ENCODE measurements around the gene ERI3.

The ERI3 gene

DNA sequence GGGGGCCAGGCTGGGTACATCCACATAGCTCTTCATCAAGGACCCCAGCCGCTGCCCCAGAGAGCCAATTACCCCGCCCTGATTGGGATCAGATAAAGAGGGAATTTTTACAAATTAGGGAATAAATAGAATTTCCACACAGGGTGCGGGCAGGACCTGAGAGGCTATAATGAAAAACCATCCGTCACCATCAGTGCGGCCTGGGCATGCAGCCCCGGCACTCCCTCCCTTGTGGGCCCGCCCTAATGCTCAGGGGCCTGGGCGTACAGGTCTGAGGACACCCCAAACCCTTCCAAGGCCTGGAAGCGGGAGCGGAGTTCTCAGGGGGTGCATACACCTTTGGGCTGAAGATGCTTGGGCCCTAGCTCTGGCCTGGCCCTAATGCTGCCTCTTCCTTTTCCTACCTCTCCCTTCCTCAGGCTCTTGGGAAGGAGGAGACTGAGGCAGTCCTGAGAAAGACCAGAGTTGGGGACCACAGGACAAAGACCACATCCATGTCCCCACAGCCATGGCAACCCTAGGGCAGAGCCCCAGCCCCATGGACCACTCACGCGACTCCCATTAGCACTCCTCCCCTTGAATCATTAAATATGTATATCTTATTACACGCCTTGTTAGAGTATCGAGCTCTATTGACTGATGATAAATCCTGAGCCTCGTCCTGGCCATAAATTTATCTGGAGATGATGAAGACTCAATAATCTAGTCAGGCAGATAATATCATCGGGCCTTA, 125.5 kb downstream of the ERI3 start:
- DNase-seq = peak; percentile 5
- Mint-ChIP-seq H3K27ac (no peak overlapping the region), H3K9me3 (no peaks in the 10 kb centered on the region), H3K27me3 (no peaks in the 10 kb centered on the region), H3K4me3 (no peak overlapping the region), H3K36me3 (no peaks in the 10 kb centered on the region), H3K4me1 (peaks cover 2% of the 10 kb centered on the region)
- CTCF ChIA-PET = interaction anchor here (0.9 kb wide), 1 partner anchor 8 kb away, joined by 3 read pairs; no protein-coding TSS in a partner anchor

DNA sequence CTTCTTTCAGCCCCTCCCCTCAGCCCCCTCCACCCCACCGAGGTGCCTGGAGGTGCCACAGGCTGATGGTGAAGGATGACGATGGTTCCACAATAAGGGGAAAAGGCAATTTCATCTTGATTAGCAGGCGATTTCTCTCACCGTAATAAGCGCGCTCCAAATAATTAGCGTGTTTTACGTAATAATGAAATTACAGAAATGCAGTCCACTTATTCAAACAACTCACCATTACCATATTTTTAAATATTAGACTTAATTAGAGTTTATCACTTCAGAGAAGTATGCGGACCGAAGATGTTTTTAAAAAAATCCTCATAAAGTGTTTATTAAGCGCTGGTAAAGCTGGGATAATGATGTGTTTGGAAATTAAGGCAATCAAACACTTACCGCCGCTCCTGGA, 126.8 kb downstream of the ERI3 start:
- no peak for DNase-seq
- CTCF ChIA-PET = interaction anchor here (1.7 kb wide), 1 partner anchor 12 kb away, joined by 6 read pairs; no protein-coding TSS in a partner anchor
- H3K27me3 Mint-ChIP-seq = no peaks in the 10 kb centered on the region
- H3K9me3 Mint-ChIP-seq = no peaks in the 10 kb centered on the region
- peaks cover 2% of the 10 kb centered on the region for H3K4me1 Mint-ChIP-seq
- H3K4me3 Mint-ChIP-seq = no peak overlapping the region
- no peaks in the 10 kb centered on the region for H3K36me3 Mint-ChIP-seq
- no peak overlapping the region for H3K27ac Mint-ChIP-seq

DNA sequence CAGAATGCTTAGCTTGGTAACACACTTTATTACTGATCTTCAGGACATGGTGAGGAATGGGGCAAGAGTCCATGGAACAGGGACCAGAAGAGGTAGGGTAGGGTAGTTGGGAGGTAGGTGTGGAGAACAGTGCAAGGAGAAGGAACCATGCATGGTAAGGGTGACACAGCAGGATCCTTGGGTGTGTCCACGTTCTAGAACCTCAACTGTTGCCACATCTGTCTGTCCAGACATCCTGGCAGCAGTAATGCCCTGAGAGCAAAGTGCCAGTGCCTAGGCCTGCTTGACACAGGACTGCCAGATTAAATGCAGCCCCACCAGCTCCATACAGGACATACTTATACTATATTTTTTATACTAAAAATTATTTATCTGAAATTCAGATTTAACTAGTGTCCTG, 127.8 kb downstream of the ERI3 start:
- H3K27ac Mint-ChIP-seq = no peak overlapping the region
- H3K9me3 Mint-ChIP-seq = no peaks in the 10 kb centered on the region
- no peak overlapping the region for H3K4me3 Mint-ChIP-seq
- DNase-seq = no peak
- no peaks in the 10 kb centered on the region for H3K27me3 Mint-ChIP-seq
- peaks cover 6% of the 10 kb centered on the region for H3K4me1 Mint-ChIP-seq
- CTCF ChIA-PET = interaction anchor here (1.3 to 3.0 kb wide), 3 partner anchors 10 to 11 kb away, joined by 5 to 8 read pairs (median 6); no protein-coding TSS in a partner anchor
- H3K36me3 Mint-ChIP-seq = no peaks in the 10 kb centered on the region

DNA sequence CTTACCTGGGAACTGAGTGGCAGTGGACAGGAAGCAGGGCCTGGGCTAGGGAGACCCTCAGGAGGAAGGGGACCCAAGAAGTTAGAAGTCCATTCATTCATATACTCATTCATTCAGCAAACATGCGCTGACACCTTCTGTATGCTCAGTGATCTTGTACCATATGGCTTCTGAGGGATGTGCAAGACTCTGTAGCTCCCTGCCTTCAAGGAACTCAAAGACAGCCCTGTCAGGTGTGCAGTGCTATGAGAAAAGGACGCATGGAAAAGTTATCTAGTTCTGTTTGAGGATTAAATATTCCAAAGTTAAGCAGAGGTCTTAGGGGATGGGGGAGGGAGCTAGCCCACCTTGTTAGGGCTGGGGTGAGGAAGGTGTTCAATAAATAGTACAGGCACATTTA, 129.3 kb downstream of the ERI3 start:
- Mint-ChIP-seq H3K4me3 (no peak overlapping the region), H3K36me3 (peaks cover 5% of the 10 kb centered on the region), H3K27me3 (no peaks in the 10 kb centered on the region), H3K9me3 (no peaks in the 10 kb centered on the region), H3K4me1 (peaks cover 6% of the 10 kb centered on the region), H3K27ac (no peak overlapping the region)
- no peak for DNase-seq
- CTCF ChIA-PET = interaction anchor here (0.8 to 3.0 kb wide), 3 partner anchors 8 to 13 kb away, joined by 3 to 8 read pairs (median 5); no protein-coding TSS in a partner anchor

DNA sequence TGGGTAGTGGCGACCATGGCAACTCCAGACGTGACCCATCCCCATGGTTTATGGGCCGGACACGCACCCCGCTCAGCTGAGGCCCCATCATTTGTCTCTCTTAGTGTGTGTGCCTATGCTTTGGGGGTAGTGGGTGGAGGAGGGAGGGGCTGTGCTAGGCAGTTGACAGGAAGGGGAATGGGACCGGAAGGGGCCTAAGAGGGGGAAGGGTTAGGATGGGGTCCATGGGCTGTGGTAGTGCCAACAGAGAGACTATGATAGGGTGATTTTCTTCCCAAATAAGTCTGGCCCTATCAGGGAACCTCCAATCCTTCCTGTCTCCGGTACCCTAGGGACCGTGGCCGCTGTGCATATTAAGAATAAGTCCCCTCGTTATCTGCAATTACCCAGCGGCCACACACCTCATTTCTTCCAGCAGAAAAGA, 131.9 kb downstream of the ERI3 start:
- Mint-ChIP-seq H3K4me1 (peaks cover 6% of the 10 kb centered on the region), H3K27me3 (no peaks in the 10 kb centered on the region), H3K4me3 (no peak overlapping the region), H3K27ac (no peak overlapping the region), H3K36me3 (peaks cover 15% of the 10 kb centered on the region), H3K9me3 (no peaks in the 10 kb centered on the region)
- CTCF ChIA-PET = no interaction called here
- no peak for DNase-seq

DNA sequence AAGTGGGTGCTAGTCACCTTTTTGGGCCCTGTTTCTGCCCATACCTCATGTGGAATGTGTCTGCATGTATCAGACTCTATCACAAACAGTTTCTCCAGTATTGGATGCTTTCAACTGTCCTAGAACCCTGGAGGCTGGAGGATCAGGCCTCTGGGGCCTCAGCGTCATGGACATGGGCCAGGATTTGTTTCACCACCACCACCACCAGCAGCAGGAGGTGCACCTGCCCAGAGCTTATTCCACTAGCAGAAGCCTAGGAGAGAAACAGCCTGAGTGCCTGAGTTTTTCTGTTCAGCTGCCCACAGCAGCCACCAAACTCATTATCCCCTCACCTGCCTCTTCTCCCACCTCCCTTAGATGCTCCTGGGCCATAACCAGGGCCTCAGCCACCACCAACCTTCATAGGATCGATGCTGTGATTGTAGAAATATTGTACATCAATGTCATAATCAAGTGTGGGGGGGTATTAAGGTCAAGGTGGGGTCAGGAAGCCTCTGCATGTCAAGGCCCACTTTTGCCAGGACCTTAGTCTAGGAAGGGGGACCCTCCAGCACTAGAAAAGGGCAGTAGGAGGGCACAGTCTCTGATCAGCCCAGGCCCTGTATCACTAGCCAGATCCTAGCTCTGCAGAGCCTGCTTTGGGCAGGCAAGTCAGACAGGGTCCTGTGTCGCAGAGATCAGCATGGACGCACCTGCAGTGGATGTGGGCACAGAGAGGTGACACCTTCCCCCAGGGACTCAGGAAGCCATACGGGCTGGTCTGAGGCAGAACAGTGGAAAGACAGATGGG, 132.5 kb downstream of the ERI3 start:
- H3K9me3 Mint-ChIP-seq = no peaks in the 10 kb centered on the region
- CTCF ChIA-PET = no interaction called here
- peaks cover 6% of the 10 kb centered on the region for H3K4me1 Mint-ChIP-seq
- DNase-seq = no peak
- H3K27me3 Mint-ChIP-seq = no peaks in the 10 kb centered on the region
- peak overlapping the region; percentile 7 for H3K27ac Mint-ChIP-seq
- peaks cover 17% of the 10 kb centered on the region for H3K36me3 Mint-ChIP-seq
- H3K4me3 Mint-ChIP-seq = no peak overlapping the region

DNA sequence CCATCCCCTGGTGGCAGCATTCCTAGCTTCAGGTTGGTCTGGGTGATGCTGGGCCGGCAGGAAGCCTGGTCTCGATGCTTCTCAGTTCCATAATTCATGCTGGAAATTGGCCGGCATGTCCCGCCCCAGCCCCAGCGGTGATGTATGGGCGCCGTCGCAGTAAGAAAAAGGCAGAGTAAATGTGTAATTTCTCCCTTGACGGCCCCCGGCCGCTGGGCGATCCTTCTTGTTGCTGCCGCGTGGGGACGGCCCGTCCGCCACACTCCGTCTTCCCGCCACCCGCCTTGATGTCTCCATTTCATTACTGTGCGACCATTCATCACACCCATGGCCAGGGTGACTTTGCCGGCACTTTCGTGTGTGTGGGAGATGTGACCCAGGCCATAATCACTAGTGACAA, 133.3 kb downstream of the ERI3 start:
- Mint-ChIP-seq H3K36me3 (peaks cover 21% of the 10 kb centered on the region), H3K4me3 (no peak overlapping the region), H3K9me3 (no peaks in the 10 kb centered on the region), H3K27me3 (no peaks in the 10 kb centered on the region), H3K4me1 (peaks cover 4% of the 10 kb centered on the region), H3K27ac (peak overlapping the region; percentile 19)
- DNase-seq = no peak
- CTCF ChIA-PET = no interaction called here

DNA sequence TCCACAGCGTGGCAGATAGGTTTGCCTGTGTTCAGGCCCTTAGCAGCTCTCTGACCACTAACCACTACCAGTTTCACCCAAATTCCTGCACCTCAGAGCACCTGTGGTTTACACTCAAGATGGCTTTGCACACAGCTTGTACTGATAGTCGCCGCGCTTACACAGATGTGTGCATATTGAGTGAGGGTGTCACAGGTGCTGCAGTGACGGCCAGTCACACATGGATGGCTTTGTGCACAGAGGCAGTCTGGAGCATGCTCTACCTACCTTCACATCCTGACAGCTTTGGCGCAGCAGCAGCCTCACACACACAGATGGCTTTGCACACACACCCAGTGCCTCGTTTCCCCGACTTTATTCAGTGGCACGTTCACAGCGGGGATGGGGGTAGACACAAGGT, 134.3 kb downstream of the ERI3 start:
- H3K36me3 Mint-ChIP-seq = peaks cover 28% of the 10 kb centered on the region
- peaks cover 4% of the 10 kb centered on the region for H3K4me1 Mint-ChIP-seq
- no peak overlapping the region for H3K27ac Mint-ChIP-seq
- no peaks in the 10 kb centered on the region for H3K27me3 Mint-ChIP-seq
- no peak for DNase-seq
- H3K9me3 Mint-ChIP-seq = no peaks in the 10 kb centered on the region
- H3K4me3 Mint-ChIP-seq = no peak overlapping the region
- CTCF ChIA-PET = interaction anchor here (0.9 kb wide), 1 partner anchor 97 kb away, joined by 3 read pairs; no protein-coding TSS in a partner anchor

DNA sequence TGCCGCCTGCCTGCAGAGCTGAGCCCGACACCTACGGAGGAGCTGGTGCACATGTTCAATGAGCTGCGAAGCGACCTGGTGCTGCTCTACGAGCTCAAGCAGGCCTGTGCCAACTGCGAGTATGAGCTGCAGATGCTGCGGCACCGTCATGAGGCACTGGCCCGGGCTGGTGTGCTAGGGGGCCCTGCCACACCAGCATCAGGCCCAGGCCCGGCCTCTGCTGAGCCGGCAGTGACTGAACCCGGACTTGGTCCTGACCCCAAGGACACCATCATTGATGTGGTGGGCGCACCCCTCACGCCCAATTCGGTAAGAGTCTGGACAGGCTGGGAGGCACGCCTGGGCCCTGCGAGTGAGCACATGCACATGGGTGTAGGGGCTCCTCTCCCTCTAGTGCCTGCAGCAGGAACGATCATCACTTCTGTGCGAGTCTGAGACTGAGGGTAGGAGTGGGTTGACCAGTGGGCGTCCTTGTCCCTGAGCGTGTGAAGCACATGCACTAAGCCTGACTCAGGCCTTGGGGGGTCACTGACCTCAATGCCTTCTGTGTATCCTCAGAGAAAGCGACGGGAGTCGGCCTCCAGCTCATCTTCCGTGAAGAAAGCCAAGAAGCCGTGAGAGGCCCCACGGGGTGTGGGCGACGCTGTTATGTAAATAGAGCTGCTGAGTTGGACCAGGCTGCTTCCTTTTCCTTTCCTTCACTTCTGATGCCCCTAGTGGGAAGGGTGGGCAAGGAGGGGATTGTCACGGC, 134.9 kb downstream of the ERI3 start:
- no peaks in the 10 kb centered on the region for H3K27me3 Mint-ChIP-seq
- H3K36me3 Mint-ChIP-seq = peaks cover 33% of the 10 kb centered on the region
- CTCF ChIA-PET = interaction anchor here (0.9 to 3.8 kb wide), 4 partner anchors 19 to 374 kb away, joined by 3 to 25 read pairs (median 12); no protein-coding TSS in a partner anchor
- DNase-seq = no peak
- peaks cover 6% of the 10 kb centered on the region for H3K4me1 Mint-ChIP-seq
- H3K9me3 Mint-ChIP-seq = no peaks in the 10 kb centered on the region
- no peak overlapping the region for H3K4me3 Mint-ChIP-seq
- no peak overlapping the region for H3K27ac Mint-ChIP-seq

DNA sequence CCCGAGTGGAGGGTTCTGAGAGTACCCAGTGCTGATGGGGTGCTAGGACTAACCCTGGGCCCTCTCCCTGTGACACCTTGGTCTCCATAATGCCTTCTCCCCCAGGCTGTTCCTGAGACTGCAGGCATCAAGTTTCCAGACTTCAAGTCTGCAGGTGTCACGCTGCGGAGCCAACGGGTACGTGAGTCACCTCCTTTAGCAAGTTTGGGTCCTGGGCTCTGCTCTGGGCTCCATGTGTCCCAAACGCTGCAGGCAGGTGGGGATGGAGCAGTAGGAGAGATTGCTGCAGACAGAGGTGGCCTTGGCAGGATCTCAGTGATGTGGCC, 135.8 kb downstream of the ERI3 start:
- CTCF ChIA-PET = interaction anchor here (0.8 to 3.8 kb wide), 5 partner anchors 19 to 375 kb away, joined by 3 to 25 read pairs (median 18); no protein-coding TSS in a partner anchor
- Mint-ChIP-seq H3K4me3 (no peak overlapping the region), H3K4me1 (peaks cover 15% of the 10 kb centered on the region), H3K27ac (no peak overlapping the region), H3K9me3 (no peaks in the 10 kb centered on the region), H3K36me3 (peaks cover 35% of the 10 kb centered on the region), H3K27me3 (no peaks in the 10 kb centered on the region)
- no peak for DNase-seq

DNA sequence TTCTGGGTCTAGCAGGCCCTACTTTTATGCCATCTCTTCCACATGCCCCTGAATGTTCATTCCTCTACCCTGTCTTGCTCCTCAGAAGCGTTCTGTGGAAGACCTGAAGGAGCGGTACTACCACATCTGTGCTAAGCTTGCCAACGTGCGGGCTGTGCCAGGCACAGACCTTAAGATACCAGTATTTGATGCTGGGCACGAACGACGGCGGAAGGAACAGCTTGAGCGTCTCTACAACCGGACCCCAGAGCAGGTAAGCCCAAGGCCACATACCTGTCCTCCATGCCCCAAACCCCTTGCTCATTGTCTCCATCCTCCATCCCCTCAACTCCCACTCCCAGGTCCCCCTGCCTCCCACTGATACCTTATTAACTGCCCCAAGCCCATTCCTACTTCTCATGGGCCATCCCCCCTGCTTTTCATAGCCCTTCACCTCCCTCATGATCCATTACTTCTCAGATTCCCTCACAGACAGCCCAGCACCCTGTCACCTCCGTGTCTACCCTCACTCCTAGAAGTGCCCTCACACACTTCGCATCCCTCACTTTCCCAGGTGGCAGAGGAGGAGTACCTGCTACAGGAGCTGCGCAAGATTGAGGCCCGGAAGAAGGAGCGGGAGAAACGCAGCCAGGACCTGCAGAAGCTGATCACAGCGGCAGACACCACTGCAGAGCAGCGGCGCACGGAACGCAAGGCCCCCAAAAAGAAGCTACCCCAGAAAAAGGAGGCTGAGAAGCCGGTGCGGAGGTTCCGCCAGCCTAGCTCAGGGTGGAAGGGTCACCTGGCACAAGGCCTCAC, 136.4 kb downstream of the ERI3 start:
- H3K27me3 Mint-ChIP-seq = no peaks in the 10 kb centered on the region
- no peak overlapping the region for H3K27ac Mint-ChIP-seq
- no peak for DNase-seq
- no peak overlapping the region for H3K4me3 Mint-ChIP-seq
- peaks cover 35% of the 10 kb centered on the region for H3K36me3 Mint-ChIP-seq
- CTCF ChIA-PET = interaction anchor here (0.7 to 3.8 kb wide), 18 partner anchors 8 to 375 kb away, joined by 3 to 25 read pairs (median 6); no protein-coding TSS in a partner anchor
- no peaks in the 10 kb centered on the region for H3K9me3 Mint-ChIP-seq
- peaks cover 19% of the 10 kb centered on the region for H3K4me1 Mint-ChIP-seq

DNA sequence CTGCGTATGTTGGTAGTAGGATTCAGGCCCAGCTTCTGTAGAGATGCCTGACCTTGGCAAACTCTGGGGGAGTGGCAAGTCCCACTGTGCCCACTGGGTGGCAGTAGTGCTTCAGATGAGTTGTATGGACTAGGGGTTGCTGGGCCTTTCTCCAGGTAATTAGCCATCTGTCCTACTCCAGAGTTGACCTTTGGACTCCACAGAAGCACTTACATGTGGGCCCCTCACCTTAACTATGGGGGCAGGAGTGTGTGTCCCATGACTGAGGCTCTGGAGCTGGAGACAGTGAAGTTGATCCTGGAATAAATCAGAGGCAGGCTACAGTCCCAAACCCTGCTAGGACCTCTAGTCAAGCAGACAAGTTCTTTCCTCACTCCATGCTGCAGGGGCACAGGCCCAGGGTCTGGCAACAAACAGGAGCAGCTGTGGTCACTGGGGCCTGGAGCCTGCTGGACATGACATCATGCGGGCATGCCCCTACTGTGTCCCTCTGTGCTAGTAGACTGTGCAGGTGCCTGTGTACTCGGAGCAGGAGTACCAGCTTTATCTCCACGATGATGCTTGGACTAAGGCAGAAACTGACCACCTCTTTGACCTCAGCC, 137.1 kb downstream of the ERI3 start:
- CTCF ChIA-PET = interaction anchor here (0.6 to 3.8 kb wide), 36 partner anchors 8 to 435 kb away, joined by 3 to 25 read pairs (median 4); no protein-coding TSS in a partner anchor
- Mint-ChIP-seq H3K27me3 (no peaks in the 10 kb centered on the region), H3K9me3 (no peaks in the 10 kb centered on the region), H3K27ac (peak overlapping the region; percentile 26), H3K4me3 (no peak overlapping the region), H3K4me1 (peaks cover 25% of the 10 kb centered on the region), H3K36me3 (peaks cover 37% of the 10 kb centered on the region)
- DNase-seq = peak; percentile 87

Measured in activated naive CD4-positive, alpha-beta T cell treated with anti-CD3 and anti-CD28 coated beads, Interleukin-2, amount 10 ng/mL, durations not matched to agents 7 days and 5 days (primary cell).